Activated CD4-positive, alpha-beta T cell treated with anti-CD3 and anti-CD28 coated beads, Interleukin-2, amount 50 U/mL, for 1 hour (primary cell): ENCODE measurements around the gene RASAL1.
A peak's percentile ranks its signal among the peaks of the same experiment; 100 is the strongest.

Experiments used
- DNase-seq: peaks from one replicate; pipeline ENCODE4 v3.0.0-alpha.2; 2020

The RASAL1 gene

DNA sequence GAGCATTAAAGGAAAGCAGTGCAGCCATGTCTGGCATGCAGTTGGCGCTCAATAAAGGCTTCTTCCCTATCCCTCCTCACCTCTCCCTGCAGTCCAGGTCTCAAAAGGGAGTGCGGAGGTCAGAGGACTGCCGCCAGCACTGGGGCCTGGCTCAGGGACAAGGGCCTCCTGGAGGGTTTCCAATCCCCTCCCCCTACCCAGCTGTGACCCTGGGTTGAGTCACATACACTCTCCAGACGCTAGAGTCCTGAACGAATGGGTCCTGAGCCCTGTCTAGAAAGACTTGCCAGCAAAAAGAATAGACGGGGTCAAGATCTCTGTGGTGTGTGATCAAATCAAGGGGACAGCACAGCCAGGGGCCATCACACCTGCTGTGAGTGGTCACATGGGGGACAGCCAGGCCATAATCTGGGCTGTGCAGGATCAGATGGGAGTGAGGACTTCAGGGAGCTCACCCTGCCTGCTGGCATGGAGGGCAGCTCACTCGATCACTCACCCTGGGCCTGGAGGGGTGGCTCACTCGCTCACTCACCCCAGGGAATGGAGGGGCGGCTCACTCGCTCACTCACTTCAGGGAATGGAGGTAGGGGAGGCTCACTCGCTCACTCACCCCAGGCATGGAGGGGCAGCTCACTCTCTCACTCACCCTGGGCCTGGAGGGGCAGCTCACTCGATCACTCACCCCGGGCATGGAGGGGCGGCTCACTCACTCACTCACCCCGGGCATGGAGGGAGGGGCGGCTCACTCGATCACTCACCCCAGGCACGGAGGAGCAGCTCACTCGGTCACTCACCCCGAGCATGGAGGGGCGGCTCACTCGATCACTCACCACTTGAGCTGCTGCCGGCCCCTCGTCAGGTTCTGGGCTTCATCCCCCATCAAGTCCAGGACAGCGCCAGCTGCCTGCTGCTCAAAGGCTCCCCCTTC is 26.8 kb upstream of the RASAL1 start:
- no peak for DNase-seq

GRCh38 chr12:113161415-113162016 is 26.0 kb upstream of the RASAL1 start:
- DNase-seq, result no peak

DNA sequence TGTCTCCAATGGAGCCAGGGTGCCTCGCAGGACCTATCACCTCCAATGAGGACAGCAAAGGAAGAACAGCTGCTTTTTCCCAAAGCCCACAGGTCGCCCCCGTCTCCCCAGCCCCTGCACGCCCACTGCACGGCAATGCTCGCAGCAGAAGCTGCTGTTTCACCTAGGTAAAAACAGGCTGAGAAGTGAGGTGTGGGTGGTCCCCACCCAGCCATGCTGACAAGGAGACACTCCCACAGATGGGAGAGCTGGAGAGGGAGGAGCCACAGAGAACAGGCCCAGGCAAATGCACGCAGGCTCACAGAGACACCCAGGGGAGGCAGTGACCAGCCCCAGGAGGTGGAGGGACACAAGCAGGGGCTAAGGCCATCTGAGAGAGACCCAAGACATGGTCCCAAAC is 24.4 kb upstream of the RASAL1 start:
- no peak for DNase-seq

DNA sequence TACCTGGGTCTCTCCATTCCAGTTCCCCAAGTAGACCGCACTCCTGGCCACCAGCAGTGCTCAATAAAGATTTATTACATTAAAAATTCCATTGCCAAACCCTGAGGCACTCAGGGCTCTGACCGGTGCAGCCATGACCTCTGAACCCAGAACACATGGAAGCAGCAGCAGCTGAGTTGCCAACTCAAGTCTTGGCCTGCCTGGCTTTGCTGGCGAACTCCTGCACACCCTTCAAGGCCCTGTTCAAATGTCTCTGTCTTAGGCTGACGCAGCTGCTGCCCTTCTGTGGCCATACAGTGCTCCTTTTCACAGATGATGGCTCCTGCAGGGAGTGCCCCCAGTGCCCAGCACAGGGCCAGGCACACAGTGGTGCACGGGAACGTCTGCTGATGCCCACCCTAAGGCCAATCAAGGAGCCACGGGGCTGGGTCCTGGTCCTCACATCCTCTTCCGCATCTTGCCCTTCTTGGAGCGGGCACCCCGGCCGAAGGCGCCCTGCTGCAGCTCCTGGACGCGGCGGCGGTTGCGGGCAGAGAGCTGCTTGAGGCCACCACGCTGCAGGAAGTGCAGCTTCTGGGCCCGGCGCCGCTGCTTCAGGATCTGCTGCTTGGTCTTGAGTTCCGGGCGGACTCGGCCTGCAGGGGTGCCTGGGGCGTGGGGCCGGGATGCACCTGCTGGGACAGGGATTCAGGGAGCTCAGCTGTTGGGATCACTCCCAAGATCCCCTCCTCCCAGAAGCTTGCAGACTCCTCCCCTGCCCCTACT is 23.1 kb upstream of the RASAL1 start:
- DNase-seq, result no peak

- DNase-seq, result no peak
Observed at GRCh38 chr12:113157218-113157859, 21.8 kb upstream of the RASAL1 start.

- no peak for DNase-seq
Observed at GRCh38 chr12:113155646-113156045, 20.1 kb upstream of the RASAL1 start.

DNA sequence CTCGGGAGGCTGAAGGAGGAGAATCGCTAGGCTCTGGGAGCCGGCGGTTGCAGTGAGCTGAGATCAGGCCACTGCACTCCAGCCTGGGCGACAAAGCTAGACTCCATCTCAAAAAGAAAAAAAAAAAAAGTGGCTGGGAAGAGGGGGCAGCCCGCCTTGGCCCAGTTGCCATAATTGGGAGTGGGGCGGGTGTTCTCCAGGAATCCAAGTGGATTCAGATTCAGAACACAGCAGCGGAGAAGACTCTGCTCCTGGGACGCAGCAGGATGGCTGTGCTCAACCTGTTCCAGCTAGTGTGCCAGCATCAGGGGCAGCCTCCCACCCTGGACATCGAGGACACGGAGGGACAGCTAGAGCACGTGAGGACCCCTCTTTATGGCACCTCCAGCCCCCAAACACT is 19.5 kb upstream of the RASAL1 start:
- no peak for DNase-seq

- DNase-seq, result peak; percentile 18
Observed at GRCh38 chr12:113154351-113154973, 18.9 kb upstream of the RASAL1 start.

- peak; percentile 65 for DNase-seq
Observed at GRCh38 chr12:113152835-113153814, 17.6 kb upstream of the RASAL1 start.

DNA sequence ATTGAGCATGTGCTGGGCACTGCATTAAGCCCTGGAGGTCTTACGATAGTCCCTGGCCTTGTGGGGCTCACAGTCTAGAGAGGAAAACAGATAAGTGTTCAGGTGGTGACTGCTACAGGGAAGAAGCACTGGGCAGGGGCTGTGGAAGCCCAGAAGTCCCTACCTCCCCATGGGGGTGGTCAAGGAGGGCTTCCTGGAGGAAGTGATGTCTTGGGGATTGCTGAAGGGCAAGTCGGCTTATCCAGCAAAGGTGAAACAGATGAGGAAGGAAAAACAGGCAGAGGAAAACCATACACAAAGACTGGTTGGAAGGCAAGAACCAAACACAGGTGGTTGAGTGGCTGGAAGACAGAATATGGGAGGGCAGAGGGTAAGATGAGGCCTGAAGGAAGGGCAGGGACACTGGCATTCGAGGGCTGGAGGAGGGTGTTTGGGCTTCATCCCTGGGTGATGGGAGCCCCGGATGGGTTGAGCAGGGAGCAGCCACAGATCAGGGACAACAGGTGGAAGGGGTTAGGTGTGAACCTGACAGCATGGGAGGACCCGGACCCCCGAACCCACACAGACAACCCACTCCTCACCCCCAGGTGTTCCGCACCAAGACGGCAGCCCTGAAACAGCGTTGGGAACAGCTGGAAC is 16.8 kb upstream of the RASAL1 start:
- DNase-seq, result no peak

- no peak for DNase-seq
Observed at GRCh38 chr12:113151655-113152054, 16.1 kb upstream of the RASAL1 start.

DNA sequence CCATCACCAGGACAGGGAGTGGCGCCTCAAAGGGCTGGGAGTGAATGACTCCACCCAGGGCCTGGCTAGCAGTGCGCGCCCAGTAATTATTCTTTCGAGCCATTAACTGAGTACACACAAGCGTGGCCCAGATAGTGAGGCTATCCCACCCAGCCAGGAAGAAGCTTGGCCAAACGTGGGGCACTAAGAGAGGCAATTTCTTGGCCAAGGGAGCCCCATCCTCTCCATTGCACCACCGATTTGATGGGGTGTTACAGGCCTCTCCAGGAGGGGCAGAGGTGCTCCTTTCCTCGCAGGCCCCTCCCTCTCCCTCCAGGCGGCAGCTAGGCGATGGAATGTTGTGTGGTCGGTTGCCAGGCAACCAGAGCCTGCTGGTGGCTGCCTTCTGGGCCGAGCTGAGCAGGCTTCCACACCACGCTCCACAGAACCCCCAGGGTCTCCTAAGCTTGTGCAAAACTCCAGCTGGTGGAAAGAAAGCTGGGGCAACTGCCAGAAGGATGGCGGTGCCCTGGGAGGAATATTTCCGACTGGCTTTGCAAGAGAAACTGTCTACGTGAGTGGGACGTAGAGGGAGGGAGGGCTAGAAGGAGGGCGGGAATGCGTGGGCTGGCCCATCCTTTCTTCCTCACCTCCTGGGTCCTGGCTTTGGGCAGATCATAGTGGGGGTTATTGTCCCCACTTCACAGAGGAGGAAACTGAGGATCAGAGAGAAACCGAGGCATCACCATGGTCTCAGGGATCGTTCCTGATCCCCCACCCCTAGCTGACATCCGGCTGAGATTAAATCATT is 14.0 kb upstream of the RASAL1 start, which contains the start of gene CFAP73:
Gene CFAP73 (plus strand): TSS at position 364 of the 790 bp plus-strand sequence. CDS start 134 bp downstream, at position 498.
- peak; percentile 32 for DNase-seq

DNA sequence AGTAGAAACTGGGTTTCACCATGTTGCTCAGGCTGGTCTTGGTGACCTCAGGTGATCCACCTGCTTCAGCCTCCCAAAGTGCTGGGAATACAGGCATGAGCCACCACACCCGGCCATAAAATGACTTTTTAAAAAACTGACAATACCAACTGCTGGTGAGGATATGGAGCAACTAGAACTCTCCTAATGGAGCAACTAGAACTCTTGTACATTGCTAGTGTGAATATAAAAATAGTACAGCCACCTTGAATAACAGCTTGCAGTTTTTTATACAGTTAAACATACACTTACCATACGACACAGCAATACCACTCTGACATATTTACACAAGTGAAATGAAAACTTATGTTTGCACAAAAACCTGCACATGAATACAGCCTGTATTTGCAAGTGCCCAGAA is 11.4 kb upstream of the RASAL1 start:
- no peak for DNase-seq

GRCh38 chr12:113145720-113146551 is 10.4 kb upstream of the RASAL1 start:
- no peak for DNase-seq

GRCh38 chr12:113144806-113145205 is 9.2 kb upstream of the RASAL1 start:
- DNase-seq, result no peak

DNA sequence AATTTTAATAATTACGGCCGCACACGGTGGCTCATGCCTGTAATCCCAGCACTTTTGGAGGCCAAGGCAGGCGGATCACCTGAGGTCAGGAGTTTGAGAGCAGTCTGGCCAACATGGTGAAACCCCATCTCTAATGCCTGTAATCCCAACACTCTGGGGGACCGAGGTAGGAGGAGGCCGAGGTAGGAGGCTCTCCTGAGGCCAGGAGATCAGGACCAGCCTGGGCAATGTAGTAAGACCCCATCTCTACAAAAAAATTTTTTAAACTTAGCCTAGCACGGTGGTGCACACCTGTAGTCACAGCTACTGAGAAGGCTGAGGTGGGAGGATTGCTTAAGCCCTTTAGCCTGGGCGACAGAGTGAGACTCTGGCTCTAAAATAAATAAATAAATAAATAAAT is 8.4 kb upstream of the RASAL1 start:
- DNase-seq, result no peak

DNA sequence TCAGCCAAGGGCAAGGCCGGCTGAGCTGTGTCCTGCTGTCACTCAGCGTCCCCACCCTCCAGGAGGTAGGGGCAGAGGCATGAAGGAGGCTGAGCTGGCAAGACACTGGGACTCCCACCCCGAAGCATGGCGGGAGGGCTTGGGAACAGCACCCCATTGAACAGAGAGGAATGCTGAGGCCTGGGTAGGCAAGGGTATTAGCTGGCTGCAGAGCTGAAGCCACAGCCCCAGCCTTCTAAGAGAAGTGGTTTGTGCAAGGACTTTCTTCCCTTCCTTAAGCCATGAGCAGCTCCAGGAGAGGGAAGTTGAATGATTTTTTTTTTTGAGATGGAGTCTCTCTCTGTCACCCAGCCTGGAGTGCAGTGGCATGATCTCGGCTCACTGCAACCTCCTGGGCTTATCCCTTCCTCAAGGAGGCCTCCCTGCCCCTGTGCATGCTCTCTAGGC is 7.3 kb upstream of the RASAL1 start:
- no peak for DNase-seq

- no peak for DNase-seq
Observed at GRCh38 chr12:113142173-113142885, 6.8 kb upstream of the RASAL1 start.
